CD4-positive, alpha-beta memory T cell (primary cell): ENCODE results near the gene TRAF2. TPM values are rescaled to one million over a fixed set of nuclear protein-coding genes. Genes with fewer than 3 reads are reported as not detected.

Experiments
- CTCF ChIA-PET: fragments of 350-600 bp; sonication (Branson Sonifier 250); formaldehyde crosslinking; loops from one replicate; lab custom pipeline; 2021; ENCODE audit warnings: inconsistent platforms; ENCODE audit not compliant: partially characterized antibody; lab: Charles Lee
- POLR2A ChIA-PET: fragments of 350-600 bp; sonication (Branson Sonifier 250); formaldehyde crosslinking; loops from one replicate; lab custom pipeline; 2021; ENCODE audit not compliant: partially characterized antibody; lab: Charles Lee
- DNase-seq, 5 donors: peaks; one replicate each; pipeline versions ENCODE4 v3.0.0 to v3.0.0-alpha.2; 2020 to 2022; ENCODE audit warnings: mixed read lengths in 1 of 5
- H3K27ac ChIP-seq: one replicate; pipeline ENCODE4 v1.7.0; 2013; ENCODE audit warnings: low read depth, low read length
- H3K27me3 ChIP-seq: 2 replicates; pipeline ENCODE4 v1.7.0; 2013; ENCODE audit warnings: mild to moderate bottlenecking, low read length, moderate library complexity; ENCODE audit not compliant: insufficient read depth
- H3K36me3 ChIP-seq: 2 replicates; pipeline ENCODE4 v1.7.0; 2013; ENCODE audit warnings: mild to moderate bottlenecking, low read length, moderate library complexity; ENCODE audit not compliant: insufficient read depth
- H3K4me1 ChIP-seq: 2 replicates; pipeline ENCODE4 v1.7.0; 2013; ENCODE audit warnings: mild to moderate bottlenecking, low read length, moderate library complexity; ENCODE audit not compliant: insufficient read depth
- H3K4me3 ChIP-seq, 2 donors: one replicate each; pipeline ENCODE4 v1.7.0; 2013; ENCODE audit warnings: low read length in 2 of 2, mild to moderate bottlenecking in 1 of 2
- H3K9me3 ChIP-seq, 2 donors: one replicate each; pipeline ENCODE4 v1.7.0; 2013; ENCODE audit warnings: low read length in 2 of 2, control low read depth in 1 of 2; ENCODE audit not compliant: control insufficient read depth in 1 of 2
- H3K27ac Mint-ChIP-seq, 7 donors: one replicate each; pipeline ENCODE4 v1.8.0; 2020 to 2021; ENCODE audit warnings: mixed read lengths in 7 of 7, mild to moderate bottlenecking in 6 of 7, inconsistent platforms in 3 of 7, moderate library complexity in 3 of 7
- H3K27me3 Mint-ChIP-seq, 2 donors: one replicate each; pipeline ENCODE4 v1.8.0; 2020 to 2021; ENCODE audit warnings: mixed read lengths in 2 of 2
- H3K36me3 Mint-ChIP-seq, 2 donors: one replicate each; pipeline ENCODE4 v1.8.0; 2020 to 2021; ENCODE audit warnings: mixed read lengths in 2 of 2, inconsistent platforms in 1 of 2, mild to moderate bottlenecking in 1 of 2
- H3K4me1 Mint-ChIP-seq, 4 donors: one replicate each; pipeline ENCODE4 v1.8.0; 2020 to 2021; ENCODE audit warnings: mixed read lengths in 4 of 4, mild to moderate bottlenecking in 1 of 4
- H3K4me3 Mint-ChIP-seq, 8 donors: one replicate each; pipeline ENCODE4 v1.8.0; 2020 to 2021; ENCODE audit warnings: mixed read lengths in 8 of 8, mild to moderate bottlenecking in 7 of 8, moderate library complexity in 6 of 8, inconsistent platforms in 3 of 8
- H3K9me3 Mint-ChIP-seq, 8 donors: one replicate each; pipeline ENCODE4 v1.8.0; 2020 to 2021; ENCODE audit warnings: mixed read lengths in 8 of 8, mild to moderate bottlenecking in 5 of 8, inconsistent platforms in 3 of 8, moderate library complexity in 1 of 8
- intact Hi-C: fragments of 100-400 bp; cut with micrococcal nuclease; formaldehyde crosslinking; loops from one replicate; pipeline ENCODE4 v1.15.1; 2023
- polyA plus RNA-seq, 2 donors: library from polyadenylated mRNA; unstranded; fragments of 300-500 nt; fragmentation: Illumina TruSeq; gene quantifications; one replicate each; pipeline ENCODE4 v1.2.3, GENCODE V29; 2021
- total RNA-seq, 2 experiments: library from RNA; stranded (reverse); gene quantifications; one replicate each; pipeline ENCODE4 v1.2.3, GENCODE V29; 2021

Gene TRAF2
- total and polyA plus RNA-seq, 4 experiments from 2014 or later = 11.1 to 43.2 (median 32.7) TPM

GRCh38 chr9:136960938-136961275, 74.6 kb downstream of the TRAF2 start:
- no peaks in the 10 kb centered on the region for H3K27me3 Mint-ChIP-seq
- POLR2A ChIA-PET = interaction anchor here (1.5 to 9.2 kb wide), 6 partner anchors 8 to 35 kb away, joined by 7 to 75 read pairs (median 16); partner anchors contain the start of genes C8G, CLIC3, FBXW5 and LCN12
- peaks cover 0 to 9% of the 10 kb centered on the region in 2 donors for H3K36me3 Mint-ChIP-seq

GRCh38 chr9:136961279-136962065, 75.2 kb downstream of the TRAF2 start:
- Histone ChIP-seq H3K9me3 (no peaks in the 10 kb centered on the region), H3K4me1 (peaks cover 74% of the 10 kb centered on the region), H3K27me3 (no peaks in the 10 kb centered on the region), H3K36me3 (no peaks in the 10 kb centered on the region), H3K27ac (no peak overlapping the region), H3K4me3 (no peak overlapping the region)
- intact Hi-C loops = no loop called here
- peaks cover 28 to 69% (median 35%) of the 10 kb centered on the region in 4 donors for H3K4me1 Mint-ChIP-seq
- no peaks in the 10 kb centered on the region for H3K27me3 Mint-ChIP-seq
- peak overlapping the region in 2 of 8 donors; percentile 7 to 43 for H3K4me3 Mint-ChIP-seq
- ChIA-PET POLR2A (interaction anchor here (1.3 to 9.2 kb wide), 6 partner anchors 10 to 35 kb away, joined by 4 to 75 read pairs (median 11); partner anchors contain the start of genes C8G, CLIC3, FBXW5 and LCN12), CTCF (interaction anchor here (1.5 kb wide), 1 partner anchor 13 kb away, joined by 5 read pairs; no protein-coding TSS in a partner anchor)
- H3K9me3 Mint-ChIP-seq = peaks cover 0 to 3% (median 0%) of the 10 kb centered on the region in 8 donors
- no peak for DNase-seq
- H3K36me3 Mint-ChIP-seq = peaks cover 0 to 4% of the 10 kb centered on the region in 2 donors
- peak overlapping the region in 1 of 7 donors; percentile 53 for H3K27ac Mint-ChIP-seq

More at GRCh38 chr9:136960938-136961275, 74.6 kb downstream of the TRAF2 start:
- CTCF ChIA-PET = interaction anchor here (1.1 to 1.5 kb wide), 2 partner anchors 10 to 13 kb away, joined by 3 to 5 read pairs; no protein-coding TSS in a partner anchor
- Mint-ChIP-seq H3K9me3 (peaks cover 0 to 6% (median 0%) of the 10 kb centered on the region in 8 donors), H3K4me1 (peaks cover 23 to 66% (median 29%) of the 10 kb centered on the region in 4 donors), H3K27ac (peak overlapping the region in 1 of 7 donors; percentile 42), H3K4me3 (peak overlapping the region in 2 of 8 donors; percentile 21 to 43)
- Histone ChIP-seq H3K27ac (no peak overlapping the region), H3K4me3 (no peak overlapping the region), H3K4me1 (peaks cover 69% of the 10 kb centered on the region), H3K9me3 (no peaks in the 10 kb centered on the region), H3K27me3 (no peaks in the 10 kb centered on the region), H3K36me3 (no peaks in the 10 kb centered on the region)
- intact Hi-C loops = no loop called here
- DNase-seq = no peak

DNA sequence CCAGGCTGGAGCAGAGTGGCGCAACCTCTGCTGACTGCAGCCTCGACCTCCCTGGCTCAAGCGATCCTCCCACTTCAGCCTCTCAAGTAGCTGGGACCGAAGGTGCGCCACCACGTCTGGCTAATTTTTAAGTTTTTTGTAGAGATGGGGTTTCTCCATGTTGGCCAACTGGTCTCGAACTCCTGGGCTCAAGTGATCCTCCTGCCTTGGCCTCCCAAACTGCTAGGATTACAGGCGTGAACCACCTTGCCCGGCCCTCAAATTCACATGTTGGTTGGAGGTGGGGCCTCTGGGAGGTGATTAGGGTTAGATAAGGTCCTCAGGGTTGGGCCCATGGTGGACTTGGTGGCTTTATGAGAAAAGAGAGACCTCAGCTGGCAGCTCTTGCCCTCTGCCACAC, 75.8 kb downstream of the TRAF2 start:
- intact Hi-C loops = no loop called here
- no peaks in the 10 kb centered on the region for H3K36me3 ChIP-seq
- POLR2A ChIA-PET = interaction anchor here (1.3 to 9.2 kb wide), 4 partner anchors 9 to 34 kb away, joined by 4 to 75 read pairs (median 10); partner anchors contain the start of genes C8G, CLIC3 and FBXW5
- peak overlapping the region in 4 of 7 donors; percentile 53 to 91 (median 68) for H3K27ac Mint-ChIP-seq
- no peaks in the 10 kb centered on the region for H3K27me3 ChIP-seq
- no peaks in the 10 kb centered on the region for H3K9me3 ChIP-seq
- H3K27ac ChIP-seq = no peak overlapping the region
- H3K4me3 Mint-ChIP-seq = peak overlapping the region in 2 of 8 donors; percentile 21 to 54
- no peaks in the 10 kb centered on the region for H3K36me3 Mint-ChIP-seq
- no peaks in the 10 kb centered on the region for H3K27me3 Mint-ChIP-seq
- H3K4me3 ChIP-seq = no peak overlapping the region
- peaks cover 75% of the 10 kb centered on the region for H3K4me1 ChIP-seq
- H3K4me1 Mint-ChIP-seq = peaks cover 25 to 70% (median 34%) of the 10 kb centered on the region in 4 donors
- CTCF ChIA-PET = interaction anchor here (1.5 kb wide), 1 partner anchor 14 kb away, joined by 5 read pairs; no protein-coding TSS in a partner anchor
- H3K9me3 Mint-ChIP-seq = no peaks in the 10 kb centered on the region
- DNase-seq = no peak

GRCh38 chr9:136962701-136963248, 76.5 kb downstream of the TRAF2 start:
- Mint-ChIP-seq H3K27ac (peak overlapping the region in 6 of 7 donors; percentile 61 to 91 (median 74)), H3K36me3 (no peaks in the 10 kb centered on the region), H3K4me3 (peak overlapping the region in 7 of 8 donors; percentile 21 to 69 (median 31)), H3K27me3 (no peaks in the 10 kb centered on the region), H3K9me3 (no peaks in the 10 kb centered on the region), H3K4me1 (peaks cover 23 to 67% (median 34%) of the 10 kb centered on the region in 4 donors)
- no peaks in the 10 kb centered on the region for H3K36me3 ChIP-seq
- no peaks in the 10 kb centered on the region for H3K27me3 ChIP-seq
- peaks cover 75% of the 10 kb centered on the region for H3K4me1 ChIP-seq
- POLR2A ChIA-PET = interaction anchor here (1.3 to 9.2 kb wide), 3 partner anchors 9 to 33 kb away, joined by 4 to 75 read pairs (median 4); partner anchors contain the start of gene CLIC3
- H3K9me3 ChIP-seq = no peaks in the 10 kb centered on the region
- no peak for DNase-seq
- intact Hi-C loops = no loop called here
- H3K27ac ChIP-seq = no peak overlapping the region
- CTCF ChIA-PET = interaction anchor here (1.1 kb wide), 1 partner anchor 15 kb away, joined by 3 read pairs; no protein-coding TSS in a partner anchor
- no peak overlapping the region for H3K4me3 ChIP-seq

- no peak overlapping the region for H3K4me3 ChIP-seq
- DNase-seq = no peak
- H3K9me3 Mint-ChIP-seq = no peaks in the 10 kb centered on the region
- H3K36me3 Mint-ChIP-seq = no peaks in the 10 kb centered on the region
- H3K27me3 Mint-ChIP-seq = no peaks in the 10 kb centered on the region
- H3K4me1 ChIP-seq = peaks cover 69% of the 10 kb centered on the region
- intact Hi-C loops = no loop called here
- H3K27me3 ChIP-seq = no peaks in the 10 kb centered on the region
- no peaks in the 10 kb centered on the region for H3K36me3 ChIP-seq
- peaks cover 23 to 62% (median 33%) of the 10 kb centered on the region in 4 donors for H3K4me1 Mint-ChIP-seq
- POLR2A ChIA-PET = interaction anchor here (9.2 kb wide), 1 partner anchor 12 kb away, joined by 75 read pairs; no protein-coding TSS in a partner anchor
- H3K9me3 ChIP-seq = no peaks in the 10 kb centered on the region
- peak overlapping the region in 4 of 7 donors; percentile 10 to 91 (median 78) for H3K27ac Mint-ChIP-seq
- CTCF ChIA-PET = interaction anchor here (1.1 kb wide), 1 partner anchor 15 kb away, joined by 3 read pairs; no protein-coding TSS in a partner anchor
- H3K27ac ChIP-seq = no peak overlapping the region
- H3K4me3 Mint-ChIP-seq = peak overlapping the region in 1 of 8 donors; percentile 64
Measured at GRCh38 chr9:136963341-136963740, 77.0 kb downstream of the TRAF2 start.

- ChIA-PET CTCF (interaction anchor here (1.1 kb wide), 1 partner anchor 16 kb away, joined by 3 read pairs; no protein-coding TSS in a partner anchor), POLR2A (interaction anchor here (9.2 kb wide), 1 partner anchor 12 kb away, joined by 75 read pairs; no protein-coding TSS in a partner anchor)
- H3K4me3 Mint-ChIP-seq = no peak overlapping the region
Measured at GRCh38 chr9:136963751-136964150, 77.4 kb downstream of the TRAF2 start.

More at GRCh38 chr9:136963751-136964150, 77.4 kb downstream of the TRAF2 start:
- Mint-ChIP-seq H3K9me3 (no peaks in the 10 kb centered on the region), H3K27me3 (no peaks in the 10 kb centered on the region), H3K27ac (peak overlapping the region in 1 of 7 donors; percentile 10), H3K36me3 (no peaks in the 10 kb centered on the region), H3K4me1 (peaks cover 23 to 58% (median 33%) of the 10 kb centered on the region in 4 donors)
- H3K36me3 ChIP-seq = no peaks in the 10 kb centered on the region
- H3K27me3 ChIP-seq = no peaks in the 10 kb centered on the region
- H3K27ac ChIP-seq = no peak overlapping the region
- H3K9me3 ChIP-seq = no peaks in the 10 kb centered on the region
- no peak overlapping the region for H3K4me3 ChIP-seq
- intact Hi-C loops = no loop called here
- no peak for DNase-seq
- H3K4me1 ChIP-seq = peaks cover 65% of the 10 kb centered on the region
